ENCODE results near the gene SLC9A8.

The SLC9A8 gene

DNA sequence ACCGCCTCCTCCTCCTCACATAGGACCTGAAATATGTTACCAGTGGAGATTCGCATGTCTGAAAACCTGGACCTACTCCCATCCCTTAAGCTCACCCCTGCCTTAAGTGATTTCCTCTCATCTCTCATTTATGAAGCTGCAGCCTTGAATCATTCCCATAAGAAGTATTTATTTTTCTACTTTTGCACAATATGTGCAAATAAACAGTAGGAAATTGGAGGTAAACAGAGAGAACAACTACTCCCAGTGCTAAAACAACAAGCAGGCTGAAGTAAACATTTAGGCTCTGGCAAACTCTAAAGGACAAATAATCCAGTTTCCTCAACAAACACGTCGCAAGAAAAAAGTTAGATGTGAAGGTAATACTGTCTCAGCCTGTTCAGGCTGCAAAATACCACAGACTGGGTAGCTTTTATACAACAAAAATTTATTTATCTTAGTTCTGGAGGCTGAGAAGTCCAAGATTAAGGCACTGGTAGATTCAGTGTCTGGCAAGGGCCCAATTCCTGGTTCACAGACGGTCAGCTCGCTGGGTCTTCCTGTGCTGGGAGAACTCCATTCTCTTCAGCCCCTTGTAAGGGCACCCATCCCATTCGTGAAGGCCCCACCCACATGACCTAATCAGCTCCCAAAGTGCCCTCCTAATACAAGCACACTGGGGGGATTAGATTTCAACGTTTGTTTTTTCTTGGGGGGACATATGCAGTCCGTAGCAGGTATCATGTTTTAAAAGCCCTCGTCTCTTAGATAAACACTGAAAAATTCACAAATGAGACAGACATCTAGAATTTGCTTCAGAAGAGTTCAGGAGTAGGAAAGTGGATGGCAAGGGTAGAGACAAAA is 87.1 kb downstream of the SLC9A8 start:
- DNase-seq = peak; percentile 90

- DNase-seq = peak; percentile 77
These were observed 89.0 kb downstream of the SLC9A8 start for GRCh38 chr20:49901588-49901987.

GRCh38 chr20:49904440-49905214 is 92.0 kb downstream of the SLC9A8 start:
- DNase-seq = no peak

DNA sequence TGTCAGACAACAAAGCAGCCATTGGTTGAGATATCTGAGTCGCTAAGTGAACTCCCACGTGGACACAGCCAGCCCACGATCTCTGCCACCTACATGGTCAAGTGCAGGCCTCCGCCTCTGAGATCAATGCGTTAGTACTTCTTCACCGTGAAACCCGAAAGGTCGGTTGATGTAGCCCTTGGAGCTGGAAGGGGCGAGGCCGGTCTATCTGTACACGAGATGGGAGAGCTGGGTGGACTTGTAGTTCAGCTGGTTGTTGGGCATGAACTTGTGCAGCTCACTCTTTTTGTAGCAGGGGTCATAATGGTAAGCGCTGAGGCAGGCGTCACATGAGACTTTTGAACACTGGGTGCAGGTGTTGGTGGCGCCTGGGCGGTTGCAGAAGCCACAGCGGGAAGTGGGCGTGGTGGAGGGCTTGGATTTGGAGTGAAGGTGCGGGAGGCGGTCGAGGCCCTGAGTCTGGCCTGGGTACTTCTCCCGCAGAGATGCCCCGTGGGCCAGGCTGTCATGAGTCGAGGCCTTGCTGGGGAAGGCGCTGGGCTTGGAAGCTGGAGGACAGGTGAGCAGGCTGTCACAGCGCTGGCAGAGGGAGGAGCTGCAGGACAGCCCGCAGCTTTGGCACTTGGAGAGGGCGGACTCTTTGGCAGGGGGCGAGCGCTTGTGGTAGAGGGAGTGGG is 92.9 kb downstream of the SLC9A8 start:
- DNase-seq = no peak

DNA sequence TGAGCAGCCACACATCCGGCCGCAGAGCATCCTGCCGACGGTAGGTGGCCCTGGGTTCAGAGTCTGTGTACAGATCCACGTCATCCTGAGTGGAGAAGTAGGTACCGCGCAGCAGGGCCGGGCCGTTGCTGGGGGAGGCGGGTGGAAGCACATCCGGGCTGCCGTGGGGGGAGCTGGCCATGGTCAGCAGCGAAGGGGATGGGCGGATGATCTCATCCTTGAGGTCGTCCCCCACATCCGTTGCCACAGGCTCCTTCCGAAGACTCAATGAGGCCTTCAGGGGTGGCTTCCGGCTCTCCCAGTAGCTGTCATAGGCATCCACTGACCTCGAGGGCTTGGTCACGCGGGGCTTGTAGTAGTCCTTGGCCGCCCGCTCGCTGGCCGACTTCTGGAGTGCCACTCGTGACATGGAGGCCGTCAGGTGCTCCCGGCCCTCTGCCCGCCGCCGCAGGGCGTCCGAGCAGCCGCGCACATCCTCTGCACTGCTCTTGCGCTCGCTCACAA is 93.5 kb downstream of the SLC9A8 start:
- no peak for DNase-seq

DNA sequence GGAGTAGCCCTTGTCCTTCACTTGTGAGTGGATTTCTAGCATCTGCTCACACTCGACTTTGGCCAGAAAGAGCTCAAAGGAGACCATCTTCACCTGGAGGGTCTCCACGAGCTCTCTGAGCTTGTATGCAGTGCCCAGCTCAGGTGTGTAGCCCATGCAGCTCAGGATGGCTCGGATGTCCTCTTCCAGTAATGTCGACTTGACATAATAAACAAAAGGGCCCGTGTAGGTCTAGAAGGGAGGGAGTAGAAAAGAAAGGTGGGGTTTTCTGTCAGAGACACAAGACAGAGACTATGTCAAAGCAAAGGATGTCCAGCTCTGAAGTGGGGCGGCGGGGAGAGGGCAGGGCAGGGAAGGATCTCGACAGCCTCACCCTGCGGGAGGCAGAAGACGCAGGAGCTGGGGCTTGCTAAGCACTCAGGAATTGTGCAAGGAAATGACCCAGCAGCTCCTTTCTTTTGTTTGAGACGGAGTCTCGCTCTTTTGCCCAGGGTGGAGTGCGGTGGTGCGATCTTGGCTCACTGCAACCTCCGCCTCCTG is 94.1 kb downstream of the SLC9A8 start:
- no peak for DNase-seq

- peak; percentile 93 for DNase-seq
These were observed 95.0 kb downstream of the SLC9A8 start for GRCh38 chr20:49907405-49908257.

- DNase-seq = no peak
These were observed 95.6 kb downstream of the SLC9A8 start for GRCh38 chr20:49908258-49908565.

- no peak for DNase-seq
These were observed 97.1 kb downstream of the SLC9A8 start for GRCh38 chr20:49909499-49910339.

- DNase-seq = no peak
These were observed 97.7 kb downstream of the SLC9A8 start for GRCh38 chr20:49910340-49910706.

DNA sequence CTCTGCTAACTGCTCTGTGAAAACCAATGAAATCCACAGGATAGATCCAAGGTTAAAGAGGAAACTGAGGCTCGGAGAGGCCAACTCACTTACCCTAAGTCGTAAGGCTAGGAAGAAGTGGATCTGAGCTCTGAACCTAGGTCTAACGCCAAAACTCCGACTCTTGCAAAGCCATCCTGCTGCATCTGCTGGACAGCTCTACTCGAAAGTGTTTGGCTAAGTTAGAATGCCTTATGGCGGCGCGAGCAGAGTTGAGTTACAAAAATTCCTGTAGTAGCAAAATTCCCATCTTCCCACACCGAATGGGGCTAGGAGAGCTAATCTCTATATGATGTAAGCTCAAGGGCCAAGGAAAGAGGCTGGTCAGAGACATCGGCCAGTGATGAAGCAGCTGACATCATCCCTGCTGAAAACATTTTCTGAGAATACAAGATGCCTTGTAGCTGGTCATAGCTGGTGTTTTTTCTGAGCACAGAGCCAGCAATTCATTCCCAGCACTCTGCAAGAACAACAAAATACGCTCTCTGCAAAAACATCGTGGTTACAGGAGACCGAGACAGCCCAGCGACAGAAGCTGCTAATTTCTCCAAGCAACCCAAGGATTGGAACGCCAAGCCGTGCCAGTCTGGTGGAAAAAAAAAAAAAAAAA is 100.9 kb downstream of the SLC9A8 start:
- no peak for DNase-seq

DNA sequence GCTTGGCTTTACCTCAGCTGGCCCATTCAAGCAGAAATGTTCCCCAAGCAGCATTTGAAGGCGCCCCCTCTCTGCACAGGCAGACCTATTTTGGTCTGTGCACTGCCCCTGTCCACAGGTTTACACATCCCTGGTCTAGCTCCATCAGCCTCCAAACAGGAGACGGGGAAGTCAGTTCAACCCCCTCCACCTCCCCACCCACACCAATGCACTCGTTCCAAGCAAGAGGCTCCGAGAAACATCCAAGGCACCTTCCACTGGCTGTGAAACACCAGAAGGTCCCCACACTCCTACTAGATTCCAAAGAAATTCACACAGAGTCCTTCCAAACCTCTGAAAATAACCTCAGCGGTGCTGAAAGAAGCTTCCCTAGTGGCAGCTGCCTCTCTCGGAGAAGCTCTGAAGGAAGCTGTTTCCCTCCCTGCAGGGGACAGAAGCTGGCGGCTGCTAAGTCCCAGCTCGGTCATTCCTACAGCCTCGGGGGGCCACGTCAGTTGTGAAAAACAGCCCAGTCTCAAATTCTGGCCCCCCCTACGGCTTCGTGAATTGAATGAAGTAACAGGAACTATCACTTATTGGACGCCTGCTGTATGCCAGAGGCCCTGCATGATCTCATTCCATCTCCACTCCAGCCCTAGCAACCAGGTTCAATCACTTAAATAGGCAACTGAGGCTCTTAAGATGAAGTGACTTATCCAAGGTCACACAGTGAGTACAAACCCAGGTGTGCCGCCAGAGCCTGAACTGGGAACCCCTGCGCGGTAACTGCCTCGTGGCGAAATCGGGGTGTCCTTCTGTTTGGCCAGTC is 101.9 kb downstream of the SLC9A8 start:
- DNase-seq = no peak

DNA sequence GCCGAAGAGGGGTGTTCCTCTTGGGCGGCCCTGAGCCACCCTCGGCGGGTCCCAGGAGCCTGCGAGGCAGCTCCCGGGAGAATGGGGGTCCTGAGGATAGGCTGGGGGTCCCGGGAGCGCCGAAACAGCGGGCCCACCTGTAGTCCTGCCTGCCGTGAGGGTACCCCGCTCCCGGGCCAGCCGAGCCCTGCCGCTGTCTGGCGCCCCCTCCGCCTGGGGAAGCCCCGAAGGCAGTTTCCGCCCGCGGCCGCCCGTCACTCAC is 102.4 kb downstream of the SLC9A8 start:
- no peak for DNase-seq

GRCh38 chr20:49915380-49916145 is 102.9 kb downstream of the SLC9A8 start, which contains the start of gene SPATA2:
TSS of gene SPATA2 (minus strand) at chr20:49915529. CDS start at chr20:49908490, 7,039 bp downstream.
- peak; percentile 88 for DNase-seq

GRCh38 chr20:49916146-49917002 is 103.7 kb downstream of the SLC9A8 start:
- peak; percentile 83 for DNase-seq

DNA sequence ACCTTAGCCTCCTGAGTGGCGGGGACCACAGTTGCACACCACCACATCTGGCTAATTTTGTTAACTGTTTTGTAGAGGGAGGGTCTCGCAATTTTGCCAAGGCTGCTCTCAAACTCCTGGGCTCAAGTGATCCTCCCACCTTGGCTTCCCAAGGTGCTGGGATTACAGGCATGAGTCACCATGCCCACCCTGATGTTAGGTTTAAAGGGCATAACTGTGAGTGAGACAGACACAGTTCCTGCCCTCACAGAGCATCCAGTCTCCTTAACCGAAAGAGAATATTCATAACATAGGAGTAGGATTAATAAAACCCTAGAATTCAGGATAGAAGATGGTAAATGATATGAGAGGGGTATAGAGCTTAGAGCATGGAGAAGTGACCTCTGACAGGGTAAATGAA is 105.8 kb downstream of the SLC9A8 start:
- DNase-seq = no peak

DNA sequence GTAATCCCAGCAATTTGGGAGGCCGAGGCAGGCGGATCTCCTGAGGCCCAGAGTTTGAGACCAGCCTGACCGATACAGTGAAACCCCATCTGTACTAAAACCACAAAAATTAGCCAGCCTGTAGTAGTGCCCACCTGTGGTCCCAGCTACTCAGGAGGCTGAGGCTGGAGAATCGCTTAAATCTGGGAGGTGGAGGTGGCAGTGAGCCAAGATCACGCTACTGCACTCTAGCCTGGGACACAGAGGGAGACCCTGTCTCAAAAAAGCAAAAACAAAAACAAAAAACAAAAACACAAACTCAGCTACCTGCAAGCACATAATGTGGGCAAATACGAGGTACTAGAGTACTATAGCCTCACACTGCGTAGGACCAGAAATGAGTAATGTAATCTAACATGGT is 106.4 kb downstream of the SLC9A8 start:
- DNase-seq = no peak

DNA sequence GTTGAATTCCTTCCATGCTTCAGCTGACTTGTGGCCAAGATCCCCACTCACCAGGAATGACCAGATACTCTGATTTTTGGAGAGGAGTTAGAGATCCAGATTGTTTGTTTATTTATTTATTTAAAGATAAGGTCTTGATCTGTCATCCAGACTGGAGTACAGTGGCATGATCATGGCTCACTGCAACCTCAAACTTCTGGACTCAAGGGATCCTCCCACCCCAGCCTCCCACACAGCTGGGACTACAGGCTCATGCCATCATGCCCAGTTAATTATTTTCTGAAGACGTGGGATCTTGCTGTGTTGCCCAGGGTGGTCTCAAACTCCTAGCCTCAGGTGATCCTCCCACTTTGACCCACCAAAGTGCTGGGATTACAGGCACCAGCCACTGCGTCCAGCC is 106.8 kb downstream of the SLC9A8 start:
- DNase-seq = no peak
